ENCODE results near the gene UQCC5.

- TF ChIP-seq CTCF (IDR thresholded peaks at IDR 0.05) = no peak
- TF ChIP-seq POLR2A (IDR thresholded peaks at IDR 0.05) = no peak
Measured at GRCh38 chr3:52561028-52561747, 24.8 kb downstream of the UQCC5 start.

All from body of pancreas (tissue), 4 donors.